ENCODE measurements around the gene ANKRD63. TPM values are rescaled to one million over a fixed set of nuclear protein-coding genes. Genes with fewer than 3 reads are reported as not detected.

Gene ANKRD63
- total and polyA plus RNA-seq, 5 experiments from 2014 or later, result 0.20 to 0.31 TPM; not detected in 3

GRCh38 chr15:40242213-40242599 is 40.7 kb downstream of the ANKRD63 start:
- Mint-ChIP-seq H3K9me3 (no peaks in the 10 kb centered on the region), H3K27me3 (peaks cover 11 to 38% (median 16%) of the 10 kb centered on the region in 5 donors), H3K36me3 (peaks cover 0 to 2% (median 0%) of the 10 kb centered on the region in 3 donors), H3K27ac (peak overlapping the region in 1 of 10 donors; percentile 63), H3K4me1 (peaks cover 0 to 15% (median 11%) of the 10 kb centered on the region in 4 donors), H3K4me3 (no peak overlapping the region)
- POLR2A ChIA-PET, result no interaction called here
- no peak for ATAC-seq
- no peak for DNase-seq

- peaks cover 0 to 2% (median 0%) of the 10 kb centered on the region in 3 donors for H3K36me3 Mint-ChIP-seq
- ATAC-seq, result no peak
- peaks cover 11 to 43% (median 16%) of the 10 kb centered on the region in 5 donors for H3K27me3 Mint-ChIP-seq
- no peaks in the 10 kb centered on the region for H3K9me3 Mint-ChIP-seq
- POLR2A ChIA-PET, result interaction anchor here (0.9 kb wide), 1 partner anchor 9 kb away, joined by 3 read pairs; no protein-coding TSS in a partner anchor
- peak overlapping the region in 1 of 10 donors; percentile 52 for H3K27ac Mint-ChIP-seq
- H3K4me1 Mint-ChIP-seq, result peaks cover 0 to 15% (median 11%) of the 10 kb centered on the region in 4 donors
- no peak for DNase-seq
- H3K4me3 Mint-ChIP-seq, result no peak overlapping the region
Measured at GRCh38 chr15:40241269-40242212, 41.3 kb downstream of the ANKRD63 start.

- no peaks in the 10 kb centered on the region for H3K9me3 Mint-ChIP-seq
- DNase-seq, result no peak
- H3K27ac Mint-ChIP-seq, result no peak overlapping the region
- no peak for ATAC-seq
- H3K36me3 Mint-ChIP-seq, result peaks cover 0 to 2% (median 0%) of the 10 kb centered on the region in 3 donors
- H3K4me1 Mint-ChIP-seq, result peaks cover 0 to 15% (median 11%) of the 10 kb centered on the region in 4 donors
- POLR2A ChIA-PET, result interaction anchor here (0.9 kb wide), 1 partner anchor 9 kb away, joined by 3 read pairs; no protein-coding TSS in a partner anchor
- H3K27me3 Mint-ChIP-seq, result peaks cover 11 to 43% (median 16%) of the 10 kb centered on the region in 5 donors
- H3K4me3 Mint-ChIP-seq, result no peak overlapping the region
Measured at GRCh38 chr15:40240619-40241221, 42.1 kb downstream of the ANKRD63 start.

- DNase-seq (peak in 1 of 10 donors; percentile 50), ATAC-seq (no peak)
- Mint-ChIP-seq H3K27ac (peak overlapping the region in 3 of 10 donors; percentile 6 to 57 (median 15)), H3K36me3 (peaks cover 0 to 2% (median 0%) of the 10 kb centered on the region in 3 donors), H3K4me1 (peaks cover 0 to 15% (median 13%) of the 10 kb centered on the region in 4 donors), H3K9me3 (no peaks in the 10 kb centered on the region), H3K27me3 (peaks cover 11 to 43% (median 16%) of the 10 kb centered on the region in 5 donors), H3K4me3 (peak overlapping the region in 3 of 10 donors; percentile 9 to 27 (median 15))
- POLR2A ChIA-PET, result interaction anchor here (0.9 kb wide), 1 partner anchor 8 kb away, joined by 3 read pairs; no protein-coding TSS in a partner anchor
Measured at GRCh38 chr15:40239693-40240618, 42.9 kb downstream of the ANKRD63 start.

GRCh38 chr15:40239404-40239692 is 43.5 kb downstream of the ANKRD63 start:
- ATAC-seq, result no peak

GRCh38 chr15:40238532-40239403 is 44.1 kb downstream of the ANKRD63 start, which contains the start of gene PAK6:
TSS of gene PAK6 (plus strand) at chr15:40239063. CDS start at chr15:40264786, 25,723 bp downstream.
- ATAC-seq, result peak; percentile 37 to 63
- POLR2A ChIA-PET, result no interaction called here
- Mint-ChIP-seq H3K27me3 (peaks cover 11 to 43% (median 16%) of the 10 kb centered on the region in 5 donors), H3K27ac (peak within 1 kb of the TSS in 3 of 10 donors; percentile 6 to 57 (median 36)), H3K4me1 (peaks cover 0 to 18% (median 14%) of the 10 kb centered on the region in 4 donors), H3K9me3 (no peaks in the 10 kb centered on the region), H3K4me3 (peak within 1 kb of the TSS in 7 of 10 donors; percentile 6 to 69 (median 19)), H3K36me3 (peaks cover 0 to 2% (median 0%) of the 10 kb centered on the region in 3 donors)
- peak in 1 of 10 donors; percentile 24 for DNase-seq

More at GRCh38 chr15:40239404-40239692, 43.5 kb downstream of the ANKRD63 start:
- H3K27ac Mint-ChIP-seq, result peak overlapping the region in 2 of 10 donors; percentile 6 to 57
- peak overlapping the region in 3 of 10 donors; percentile 19 to 27 (median 26) for H3K4me3 Mint-ChIP-seq
- H3K27me3 Mint-ChIP-seq, result peaks cover 11 to 43% (median 16%) of the 10 kb centered on the region in 5 donors
- H3K9me3 Mint-ChIP-seq, result no peaks in the 10 kb centered on the region
- H3K4me1 Mint-ChIP-seq, result peaks cover 0 to 18% (median 14%) of the 10 kb centered on the region in 4 donors
- peaks cover 0 to 2% (median 0%) of the 10 kb centered on the region in 3 donors for H3K36me3 Mint-ChIP-seq
- peak in 1 of 10 donors; percentile 50 for DNase-seq
- POLR2A ChIA-PET, result no interaction called here

GRCh38 chr15:40235201-40235885 is 47.5 kb downstream of the ANKRD63 start:
- H3K27ac Mint-ChIP-seq, result no peak overlapping the region
- H3K4me1 Mint-ChIP-seq, result peaks cover 0 to 18% (median 14%) of the 10 kb centered on the region in 4 donors
- DNase-seq, result no peak
- H3K27me3 Mint-ChIP-seq, result peaks cover 11 to 34% (median 16%) of the 10 kb centered on the region in 5 donors
- H3K36me3 Mint-ChIP-seq, result peaks cover 0 to 2% (median 0%) of the 10 kb centered on the region in 3 donors
- no peak overlapping the region for H3K4me3 Mint-ChIP-seq
- no peaks in the 10 kb centered on the region for H3K9me3 Mint-ChIP-seq
- no peak for ATAC-seq
- POLR2A ChIA-PET, result no interaction called here

GRCh38 chr15:40234783-40235182 is 48.1 kb downstream of the ANKRD63 start:
- H3K27me3 Mint-ChIP-seq, result peaks cover 11 to 29% (median 14%) of the 10 kb centered on the region in 5 donors
- no peak overlapping the region for H3K27ac Mint-ChIP-seq
- H3K4me1 Mint-ChIP-seq, result peaks cover 0 to 18% (median 13%) of the 10 kb centered on the region in 4 donors
- POLR2A ChIA-PET, result no interaction called here
- peaks cover 0 to 2% (median 0%) of the 10 kb centered on the region in 3 donors for H3K36me3 Mint-ChIP-seq
- no peaks in the 10 kb centered on the region for H3K9me3 Mint-ChIP-seq
- H3K4me3 Mint-ChIP-seq, result no peak overlapping the region
- DNase-seq (no peak), ATAC-seq (no peak)

GRCh38 chr15:40233727-40234577 is 48.9 kb downstream of the ANKRD63 start:
- no peaks in the 10 kb centered on the region for H3K9me3 Mint-ChIP-seq
- H3K4me3 Mint-ChIP-seq, result no peak overlapping the region
- POLR2A ChIA-PET, result no interaction called here
- peaks cover 0 to 2% (median 0%) of the 10 kb centered on the region in 3 donors for H3K36me3 Mint-ChIP-seq
- DNase-seq, result no peak
- ATAC-seq, result no peak
- peaks cover 6 to 20% (median 8%) of the 10 kb centered on the region in 5 donors for H3K27me3 Mint-ChIP-seq
- H3K4me1 Mint-ChIP-seq, result peaks cover 0 to 16% (median 7%) of the 10 kb centered on the region in 4 donors
- H3K27ac Mint-ChIP-seq, result no peak overlapping the region

- no peaks in the 10 kb centered on the region for H3K9me3 Mint-ChIP-seq
- no peak for ATAC-seq
- peaks cover 0 to 9% (median 2%) of the 10 kb centered on the region in 5 donors for H3K27me3 Mint-ChIP-seq
- no peak overlapping the region for H3K27ac Mint-ChIP-seq
- POLR2A ChIA-PET, result interaction anchor here (1.1 kb wide), 1 partner anchor 8 kb away, joined by 3 read pairs; no protein-coding TSS in a partner anchor
- DNase-seq, result no peak
- no peak overlapping the region for H3K4me3 Mint-ChIP-seq
- peaks cover 0 to 9% (median under 1%) of the 10 kb centered on the region in 4 donors for H3K4me1 Mint-ChIP-seq
- no peaks in the 10 kb centered on the region for H3K36me3 Mint-ChIP-seq
Measured at GRCh38 chr15:40232625-40233070, 50.2 kb downstream of the ANKRD63 start.

Data from naive thymus-derived CD8-positive, alpha-beta T cell (primary cell).